HEK293 (cell line): ENCODE results near the gene TAS2R3.
A peak's percentile ranks its signal among the peaks of the same experiment; 100 is the strongest.

ENCODE experiments used
- AEBP2 ChIP-seq: fragments of 450-650 bp; formaldehyde crosslinking; IDR thresholded peaks from 2 replicates; pipeline ENCODE4 v1.5.1; 2016; ENCODE audit warnings: missing biosample characterization, missing genetic modification characterization, borderline replicate concordance
- EGR2 ChIP-seq: fragments of 450-650 bp; formaldehyde crosslinking; IDR thresholded peaks from 2 replicates; pipeline ENCODE4 v1.5.1; 2016; ENCODE audit warnings: low read depth, missing biosample characterization, missing genetic modification characterization
- GLIS2 ChIP-seq: fragments of 450-650 bp; formaldehyde crosslinking; IDR thresholded peaks from 2 replicates; pipeline ENCODE4 v1.5.1; 2016; ENCODE audit warnings: missing biosample characterization, missing genetic modification characterization
- KLF16 ChIP-seq: fragments of 450-650 bp; formaldehyde crosslinking; IDR thresholded peaks from 2 replicates; pipeline ENCODE4 v1.5.1; 2017; ENCODE audit warnings: missing biosample characterization, missing genetic modification characterization
- KLF9 ChIP-seq: fragments of 450-650 bp; formaldehyde crosslinking; IDR thresholded peaks from 2 replicates; pipeline ENCODE4 v1.5.1; 2016; ENCODE audit warnings: missing biosample characterization, missing genetic modification characterization, low read depth
- MYNN ChIP-seq: fragments of 450-650 bp; formaldehyde crosslinking; IDR thresholded peaks from 2 replicates; pipeline ENCODE4 v1.5.1; 2016; ENCODE audit warnings: missing biosample characterization, missing genetic modification characterization, borderline replicate concordance
- PRDM2 ChIP-seq: fragments of 450-650 bp; formaldehyde crosslinking; IDR thresholded peaks from 2 replicates; pipeline ENCODE4 v1.5.1; 2016; ENCODE audit warnings: missing biosample characterization, missing genetic modification characterization, borderline replicate concordance
- ZBTB11 ChIP-seq: fragments of 450-650 bp; formaldehyde crosslinking; conservative IDR thresholded peaks from 2 replicates; pipeline ENCODE4 v1.5.1; 2016; ENCODE audit warnings: low read depth, missing biosample characterization, missing genetic modification characterization
- ZFHX2 ChIP-seq: fragments of 450-650 bp; formaldehyde crosslinking; conservative IDR thresholded peaks from 2 replicates; pipeline ENCODE4 v1.5.1; 2016; ENCODE audit warnings: missing biosample characterization, missing genetic modification characterization
- ZNF2 ChIP-seq: fragments of 450-650 bp; formaldehyde crosslinking; IDR thresholded peaks from 2 replicates; pipeline ENCODE4 v1.5.1; 2016; ENCODE audit warnings: missing biosample characterization, missing genetic modification characterization
- ZNF221 ChIP-seq: fragments of 450-650 bp; formaldehyde crosslinking; IDR thresholded peaks from 2 replicates; pipeline ENCODE4 v1.5.1; 2017; ENCODE audit warnings: missing biosample characterization, missing genetic modification characterization, borderline replicate concordance
- ZNF24 ChIP-seq: fragments of 450-650 bp; formaldehyde crosslinking; IDR thresholded peaks from 2 replicates; pipeline ENCODE4 v1.5.1; 2016; ENCODE audit warnings: missing biosample characterization, missing genetic modification characterization
- ZNF266 ChIP-seq: fragments of 450-650 bp; formaldehyde crosslinking; IDR thresholded peaks from 2 replicates; pipeline ENCODE4 v1.5.1; 2016; ENCODE audit warnings: missing biosample characterization, missing genetic modification characterization, low read depth
- ZNF280D ChIP-seq: fragments of 450-650 bp; formaldehyde crosslinking; IDR thresholded peaks from 2 replicates; pipeline ENCODE4 v1.5.1; 2016; ENCODE audit warnings: missing biosample characterization, missing genetic modification characterization
- ZNF324 ChIP-seq: fragments of 450-650 bp; formaldehyde crosslinking; IDR thresholded peaks from 2 replicates; pipeline ENCODE4 v1.5.1; 2016; ENCODE audit warnings: missing biosample characterization, missing genetic modification characterization
- ZNF366 ChIP-seq: fragments of 450-650 bp; formaldehyde crosslinking; conservative IDR thresholded peaks from 2 replicates; pipeline ENCODE4 v1.5.1; 2016; ENCODE audit warnings: missing biosample characterization, missing genetic modification characterization
- ZNF391 ChIP-seq: fragments of 450-650 bp; formaldehyde crosslinking; IDR thresholded peaks from 2 replicates; pipeline ENCODE4 v1.5.1; 2016; ENCODE audit warnings: low read depth, missing biosample characterization, missing genetic modification characterization, borderline replicate concordance
- ZNF544 ChIP-seq: fragments of 450-650 bp; formaldehyde crosslinking; IDR thresholded peaks from 2 replicates; pipeline ENCODE4 v1.5.0; 2017; ENCODE audit warnings: missing biosample characterization, missing genetic modification characterization
- ZNF548 ChIP-seq: fragments of 450-650 bp; formaldehyde crosslinking; IDR thresholded peaks from 2 replicates; pipeline ENCODE4 v1.5.1; 2016; ENCODE audit warnings: missing biosample characterization, missing genetic modification characterization
- ZNF558 ChIP-seq: fragments of 450-650 bp; formaldehyde crosslinking; IDR thresholded peaks from 2 replicates; pipeline ENCODE4 v1.5.1; 2016; ENCODE audit warnings: missing biosample characterization, missing genetic modification characterization
- ZNF610 ChIP-seq: fragments of 450-650 bp; formaldehyde crosslinking; IDR thresholded peaks from 2 replicates; pipeline ENCODE4 v1.5.1; 2016; ENCODE audit warnings: missing biosample characterization, missing genetic modification characterization, borderline replicate concordance
- ZNF670 ChIP-seq: fragments of 450-650 bp; formaldehyde crosslinking; IDR thresholded peaks from 2 replicates; pipeline ENCODE4 v1.5.1; 2016; ENCODE audit warnings: missing biosample characterization, missing genetic modification characterization, low read depth
- ZNF701 ChIP-seq: fragments of 450-650 bp; formaldehyde crosslinking; IDR thresholded peaks from 2 replicates; pipeline ENCODE4 v1.5.1; 2016; ENCODE audit warnings: missing biosample characterization, missing genetic modification characterization
- ZSCAN23 ChIP-seq: fragments of 450-650 bp; formaldehyde crosslinking; IDR thresholded peaks from 2 replicates; pipeline ENCODE4 v1.5.1; 2016; ENCODE audit warnings: missing biosample characterization, missing genetic modification characterization
- ZXDB ChIP-seq: fragments of 450-650 bp; formaldehyde crosslinking; IDR thresholded peaks from 2 replicates; pipeline ENCODE4 v1.5.1; 2016; ENCODE audit warnings: missing biosample characterization, missing genetic modification characterization

TAS2R3 gene

GRCh38 chr7:141737836-141738591 is 25.9 kb upstream of the TAS2R3 start, which contains the start of gene SSBP1 (continued):
- TF ChIP-seq ZNF670 (tag by site-specific recombination) (no peak), ZNF701 (tag by site-specific recombination) (no peak), ZNF24 (tag by site-specific recombination) (peak; percentile 96), AEBP2 (peak; percentile 45; the same call in 1 of the 2 replicates), ZNF391 (tag by site-specific recombination) (peak; percentile 96; the same call in 1 of the 2 replicates), ZNF266 (no peak), PRDM2 (no peak), ZNF548 (tag by site-specific recombination) (peak; percentile 57), ZBTB11 (peak; percentile 99), ZNF324 (tag by site-specific recombination) (peak; percentile 99), KLF9 (tag by site-specific recombination) (peak; percentile 57; the same call in 1 of the 2 replicates), ZNF221 (0 out of 2 replicates have a peak, but pooled peaks have one; percentile 83), ZNF366 (tag by site-specific recombination) (peak; percentile 78), ZNF280D (tag by site-specific recombination) (no peak), ZNF558 (tag by site-specific recombination) (peak; percentile 68; the same call in 1 of the 2 replicates), ZXDB (tag by site-specific recombination) (peak; percentile 94), ZNF2 (tag by site-specific recombination) (peak; percentile 88), EGR2 (tag by site-specific recombination) (peak; percentile 90), ZSCAN23 (peak; percentile 58; the same call in 1 of the 2 replicates), MYNN (tag by site-specific recombination) (0 out of 2 replicates have a peak, but pooled peaks have one; percentile 30), ZFHX2 (peak; percentile 93), KLF16 (tag by site-specific recombination) (peak; percentile 94), ZNF544 (no peak), GLIS2 (tag by site-specific recombination) (peak; percentile 90), ZNF610 (peak; percentile 81)
